Activated B cell treated with CpG ODN at 0.5 μM for 24 hours (primary cell): ENCODE results near the gene NPB. TPM values are rescaled to one million over a fixed set of nuclear protein-coding genes. Genes with fewer than 3 reads are reported as not detected.

Experiments
- ATAC-seq: fragments of 200-7000 bp; cut with Tn5 transposase; one replicate; pipeline ENCODE4 v1.10.0; 2021; ENCODE audit warnings: low read depth, mild to moderate bottlenecking, moderate library complexity
- CTCF ChIA-PET: fragments of 350-600 bp; sonication (Branson Sonifier 250); formaldehyde crosslinking; loops from one replicate; lab custom pipeline; 2021; ENCODE audit warnings: antibody characterized with exemption; lab: Charles Lee
- POLR2A ChIA-PET: fragments of 350-600 bp; sonication (Branson Sonifier 250); formaldehyde crosslinking; loops from one replicate; lab custom pipeline; 2021; ENCODE audit warnings: antibody characterized with exemption; lab: Charles Lee
- DNase-seq: peaks from one replicate; pipeline ENCODE4 v3.0.0; 2022
- H3K27ac Mint-ChIP-seq: one replicate; pipeline ENCODE4 v1.8.0; 2020; ENCODE audit warnings: mixed read lengths
- H3K27me3 Mint-ChIP-seq: one replicate; pipeline ENCODE4 v1.8.0; 2021; ENCODE audit warnings: mixed read lengths
- H3K36me3 Mint-ChIP-seq: one replicate; pipeline ENCODE4 v1.8.0; 2021; ENCODE audit warnings: low read depth, mixed read lengths
- H3K4me1 Mint-ChIP-seq: one replicate; pipeline ENCODE4 v1.8.0; 2021; ENCODE audit warnings: mixed read lengths
- H3K4me3 Mint-ChIP-seq: one replicate; pipeline ENCODE4 v1.8.0; 2020; ENCODE audit warnings: mild to moderate bottlenecking, mixed read lengths
- H3K9me3 Mint-ChIP-seq: one replicate; pipeline ENCODE4 v1.8.0; 2020; ENCODE audit warnings: mixed read lengths
- intact Hi-C: fragments of 100-400 bp; cut with micrococcal nuclease; formaldehyde crosslinking; loops from one replicate; pipeline ENCODE4 v1.15.1; 2024
- total RNA-seq: library from RNA; stranded (reverse); gene quantifications from 2 replicates; pipeline ENCODE4 v1.2.3, GENCODE V29; 2022
- TF ChIP-seq, protein P1 (sequence below): fragments of 200-600 bp; IDR thresholded peaks from one replicate; pipeline ENCODE4 v1.8.0; 2022; ENCODE audit warnings: antibody characterized with exemption, mild to moderate bottlenecking

Gene NPB
- total RNA-seq, 1 donor from 2014 or later, result 0.24 TPM

DNA sequence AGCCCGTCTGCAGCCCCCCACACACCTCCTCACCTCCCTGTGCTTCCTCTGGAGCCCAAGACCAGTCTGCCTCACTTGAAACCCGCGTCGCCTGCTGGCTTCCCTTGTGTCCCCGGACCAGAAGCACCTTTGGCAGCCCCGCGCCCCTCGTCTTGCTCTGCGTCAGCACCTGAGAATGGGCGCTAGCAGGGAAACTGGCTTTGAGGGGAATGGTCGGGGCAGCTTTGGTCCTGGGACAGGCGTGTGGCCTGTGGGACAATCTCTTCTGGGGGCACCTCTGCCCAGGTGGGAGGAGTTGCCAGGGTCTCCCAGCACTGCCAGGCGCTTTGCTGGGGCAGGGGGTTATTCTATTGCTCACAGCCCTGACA, 29.1 kb downstream of the NPB start:
- no peak overlapping the region for H3K4me3 Mint-ChIP-seq
- no peak overlapping the region for H3K27ac Mint-ChIP-seq
- H3K4me1 Mint-ChIP-seq, result peaks cover 15% of the 10 kb centered on the region
- intact Hi-C loops, result no loop called here
- DNase-seq (no peak), ATAC-seq (no peak)
- ChIA-PET POLR2A (no interaction called here), CTCF (no interaction called here)
- TF ChIP-seq, protein P1, sequence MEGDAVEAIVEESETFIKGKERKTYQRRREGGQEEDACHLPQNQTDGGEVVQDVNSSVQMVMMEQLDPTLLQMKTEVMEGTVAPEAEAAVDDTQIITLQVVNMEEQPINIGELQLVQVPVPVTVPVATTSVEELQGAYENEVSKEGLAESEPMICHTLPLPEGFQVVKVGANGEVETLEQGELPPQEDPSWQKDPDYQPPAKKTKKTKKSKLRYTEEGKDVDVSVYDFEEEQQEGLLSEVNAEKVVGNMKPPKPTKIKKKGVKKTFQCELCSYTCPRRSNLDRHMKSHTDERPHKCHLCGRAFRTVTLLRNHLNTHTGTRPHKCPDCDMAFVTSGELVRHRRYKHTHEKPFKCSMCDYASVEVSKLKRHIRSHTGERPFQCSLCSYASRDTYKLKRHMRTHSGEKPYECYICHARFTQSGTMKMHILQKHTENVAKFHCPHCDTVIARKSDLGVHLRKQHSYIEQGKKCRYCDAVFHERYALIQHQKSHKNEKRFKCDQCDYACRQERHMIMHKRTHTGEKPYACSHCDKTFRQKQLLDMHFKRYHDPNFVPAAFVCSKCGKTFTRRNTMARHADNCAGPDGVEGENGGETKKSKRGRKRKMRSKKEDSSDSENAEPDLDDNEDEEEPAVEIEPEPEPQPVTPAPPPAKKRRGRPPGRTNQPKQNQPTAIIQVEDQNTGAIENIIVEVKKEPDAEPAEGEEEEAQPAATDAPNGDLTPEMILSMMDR, result no peak
- no peaks in the 10 kb centered on the region for H3K9me3 Mint-ChIP-seq
- H3K27me3 Mint-ChIP-seq, result peaks cover 8% of the 10 kb centered on the region
- peaks cover 13% of the 10 kb centered on the region for H3K36me3 Mint-ChIP-seq

DNA sequence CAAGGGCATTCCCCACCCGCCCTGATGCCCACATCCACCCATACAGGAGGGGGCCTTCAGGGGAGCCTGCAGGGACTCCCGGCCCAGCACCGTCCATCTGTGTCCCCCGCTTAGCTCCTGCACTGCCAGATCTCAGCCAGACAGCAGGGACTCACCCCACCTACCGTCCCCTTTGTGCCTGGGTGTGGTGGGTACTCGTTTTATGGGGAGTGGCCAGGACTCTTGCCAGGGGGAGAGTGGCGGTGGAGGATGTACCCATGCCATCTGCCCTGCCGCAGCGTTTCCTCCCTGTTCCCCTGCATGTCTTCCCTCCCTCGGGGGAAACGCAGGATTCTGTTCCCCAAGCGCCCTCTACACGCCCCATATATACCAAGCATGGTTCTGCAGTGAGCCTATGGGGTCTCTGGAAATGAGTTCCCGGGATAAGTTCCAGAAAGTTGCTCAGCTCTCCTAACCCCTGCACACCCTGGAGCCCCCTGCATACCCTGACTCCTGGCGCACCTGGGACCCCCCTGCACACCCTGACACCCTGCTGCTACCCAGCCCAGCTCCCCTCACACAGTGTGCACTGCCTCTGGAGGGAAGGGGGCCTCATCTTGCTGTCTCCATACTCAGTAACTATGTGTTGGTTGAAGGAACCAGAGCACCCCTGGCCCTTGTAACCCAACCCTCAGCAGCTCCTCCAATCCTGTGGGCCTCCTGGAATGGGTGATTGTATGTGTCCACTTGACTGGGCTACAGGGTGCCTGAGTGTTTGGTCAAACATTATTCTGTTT, 29.7 kb downstream of the NPB start:
- ATAC-seq, result no peak
- peaks cover 8% of the 10 kb centered on the region for H3K27me3 Mint-ChIP-seq
- CTCF ChIA-PET, result no interaction called here
- H3K4me1 Mint-ChIP-seq, result peaks cover 14% of the 10 kb centered on the region
- TF ChIP-seq, protein P1, result no peak
- H3K27ac Mint-ChIP-seq, result no peak overlapping the region
- DNase-seq, result no peak
- no peaks in the 10 kb centered on the region for H3K9me3 Mint-ChIP-seq
- no peak overlapping the region for H3K4me3 Mint-ChIP-seq
- POLR2A ChIA-PET, result no interaction called here
- intact Hi-C loops, result no loop called here
- peaks cover 9% of the 10 kb centered on the region for H3K36me3 Mint-ChIP-seq

DNA sequence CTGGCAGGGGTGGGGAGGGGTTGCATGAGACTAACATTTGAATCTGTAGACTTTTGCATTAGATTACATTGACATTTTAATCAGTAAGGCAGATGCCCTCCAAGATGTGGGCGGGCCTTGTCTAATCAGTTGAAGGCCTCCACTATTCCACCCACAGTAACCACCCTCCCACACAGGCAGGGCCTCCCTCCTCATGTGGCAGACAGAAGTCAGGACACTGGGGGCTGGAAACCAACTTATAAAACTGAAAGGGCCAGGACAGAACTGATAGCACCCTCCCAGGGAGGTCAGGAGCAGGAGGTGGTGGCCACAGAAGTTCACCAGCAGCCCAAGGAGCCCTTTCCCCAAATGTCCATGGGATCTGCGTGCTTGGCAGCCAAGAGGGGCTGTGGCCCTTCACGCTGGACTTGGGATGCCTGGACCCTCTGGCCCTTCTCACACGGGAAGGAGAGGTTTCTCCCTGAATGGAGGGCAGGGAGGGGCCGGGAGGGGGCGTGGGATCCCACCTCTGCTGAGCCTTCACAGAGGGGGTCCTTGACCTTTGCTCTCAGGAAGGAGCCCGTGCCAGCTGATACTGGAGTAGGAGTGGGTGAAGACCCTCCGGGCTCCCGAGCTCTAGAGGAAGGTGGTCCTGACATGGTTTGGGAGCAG, 30.4 kb downstream of the NPB start:
- Mint-ChIP-seq H3K4me1 (peaks cover 14% of the 10 kb centered on the region), H3K27me3 (peaks cover 8% of the 10 kb centered on the region)
- CTCF ChIA-PET, result no interaction called here

DNA sequence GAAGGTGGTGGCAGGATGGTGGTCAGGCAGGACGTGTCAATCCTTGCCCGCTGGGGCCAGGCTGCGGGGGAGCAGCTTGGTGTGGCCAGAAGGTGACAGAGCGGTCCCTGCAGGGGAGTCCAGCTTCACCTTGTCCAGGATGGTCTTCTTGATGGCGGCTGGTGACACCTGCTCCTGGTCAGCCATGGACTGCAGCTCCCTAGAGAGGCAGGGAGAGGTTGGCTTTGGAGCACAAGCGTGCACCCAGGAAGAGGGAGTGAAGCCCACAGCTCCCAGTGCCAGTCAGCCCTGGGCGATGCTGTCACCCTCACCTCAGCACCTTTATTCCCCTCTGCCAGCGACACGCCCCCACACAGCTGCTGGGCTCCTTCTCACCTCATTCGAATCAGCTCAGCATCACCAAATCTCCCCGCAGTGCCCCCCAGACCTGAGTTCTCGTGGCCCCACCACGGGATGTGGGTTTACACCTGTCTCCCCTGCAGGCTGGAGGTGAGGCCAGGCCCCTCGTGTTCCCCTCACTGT, 31.2 kb downstream of the NPB start:
- ChIA-PET CTCF (no interaction called here), POLR2A (no interaction called here)
- DNase-seq, result no peak
- no peak for ATAC-seq
- TF ChIP-seq, protein P1, result no peak
- Mint-ChIP-seq H3K9me3 (no peaks in the 10 kb centered on the region), H3K36me3 (peaks cover 9% of the 10 kb centered on the region), H3K4me1 (peaks cover 20% of the 10 kb centered on the region), H3K27me3 (peaks cover 8% of the 10 kb centered on the region), H3K27ac (no peak overlapping the region), H3K4me3 (no peak overlapping the region)
- intact Hi-C loops, result no loop called here

More for the DNA sequence above, 30.4 kb downstream of the NPB start:
- Mint-ChIP-seq H3K36me3 (peaks cover 9% of the 10 kb centered on the region), H3K4me3 (no peak overlapping the region), H3K27ac (no peak overlapping the region), H3K9me3 (no peaks in the 10 kb centered on the region)
- POLR2A ChIA-PET, result no interaction called here
- no peak for DNase-seq
- TF ChIP-seq, protein P1, result no peak
- intact Hi-C loops, result no loop called here
- ATAC-seq, result no peak

DNA sequence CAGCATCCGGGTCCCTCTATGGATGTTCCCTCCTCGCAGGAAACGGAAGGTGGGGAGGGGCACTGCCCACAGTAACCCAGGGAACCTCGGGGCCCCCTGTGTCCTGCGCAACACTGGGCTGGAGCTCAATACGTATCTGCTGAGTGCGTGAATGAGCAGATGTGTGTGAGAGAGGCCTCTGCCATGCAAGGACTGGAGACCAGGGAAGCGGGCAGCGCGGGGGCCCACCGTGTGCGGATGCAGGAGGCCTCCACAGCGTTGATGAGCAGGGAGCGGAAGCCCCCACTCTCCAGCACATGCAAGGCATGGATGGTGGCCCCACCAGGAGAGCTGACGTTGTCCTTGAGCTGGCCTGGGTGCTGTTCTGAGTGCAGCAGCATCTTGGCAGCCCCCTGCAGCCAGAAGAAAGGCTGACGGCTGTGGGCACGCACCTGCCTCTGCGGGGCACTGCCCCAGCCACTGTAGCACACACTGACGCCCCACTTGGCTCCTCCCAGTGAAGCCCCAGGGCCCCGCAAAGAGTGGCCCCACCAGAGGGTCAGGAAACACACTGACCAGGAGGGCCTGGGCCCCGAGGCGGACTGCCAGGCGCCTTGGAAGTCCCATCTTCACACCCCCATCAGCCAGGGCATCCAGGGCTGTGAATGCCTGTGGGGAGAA, 32.2 kb downstream of the NPB start:
- DNase-seq, result no peak
- Mint-ChIP-seq H3K9me3 (no peaks in the 10 kb centered on the region), H3K27ac (no peak overlapping the region), H3K27me3 (peaks cover 6% of the 10 kb centered on the region), H3K36me3 (peaks cover 9% of the 10 kb centered on the region), H3K4me3 (no peak overlapping the region), H3K4me1 (peaks cover 23% of the 10 kb centered on the region)
- intact Hi-C loops, result no loop called here
- TF ChIP-seq, protein P1, result no peak
- no peak for ATAC-seq
- ChIA-PET POLR2A (interaction anchor here (0.5 kb wide), 1 partner anchor 13 kb away, joined by 3 read pairs; no protein-coding TSS in a partner anchor), CTCF (no interaction called here)
